ENCODE data around the gene FLAD1. TPM values are rescaled to one million over a fixed set of nuclear protein-coding genes. Genes with fewer than 3 reads are reported as not detected.

Gene FLAD1
- total and polyA plus RNA-seq, 2 donors (not counting 1 experiment from before 2014, with no cell fraction given): 11.8 to 24.9 TPM

- TF ChIP-seq EZH2 (IDR thresholded peaks at IDR 0.05; ENCODE audit: low read length, missing control alignments) (no peak), CTCF (conservative IDR thresholded peaks at IDR 0.05 in 1 of 2, IDR thresholded peaks at IDR 0.05 in 1 of 2; ENCODE audit: low read depth in 1 of 2, low read length in 2 of 2) (peak; percentile 91 to 95)
- DNase-seq (ENCODE audit: low read depth in 2 of 2): peak; percentile 90 to 92
- H4K20me1 ChIP-seq (ENCODE audit: control insufficient read depth, extremely low read depth, insufficient read depth, low read length): no peaks in the 10 kb centered on the region
- H3K79me2 ChIP-seq (ENCODE audit: control insufficient read depth, insufficient read depth, low read length): no peaks in the 10 kb centered on the region
- H3K27ac ChIP-seq (ENCODE audit: insufficient read depth, low read length): peak overlapping the region; percentile 40
- H3K4me3 ChIP-seq (replicated peaks in 1 of 4; ENCODE audit: control extremely low read depth in 1 of 4, insufficient read depth in 1 of 4, low read depth in 3 of 4, low read length in 4 of 4): peak overlapping the region in 3 of 4 experiments; percentile 2 to 52 (median 36)
- peak overlapping the region; percentile 72 for H3K4me2 ChIP-seq (ENCODE audit: extremely low read depth, insufficient read depth, low read length)
- H3K9ac ChIP-seq (ENCODE audit: insufficient read depth, low read length): peak overlapping the region; percentile 37
- no peak overlapping the region for H2AFZ ChIP-seq (ENCODE audit: low read length)
- no peaks in the 10 kb centered on the region for H3K27me3 ChIP-seq (ENCODE audit: control insufficient read depth, insufficient read depth, low read length)
- H3K4me1 ChIP-seq (ENCODE audit: control insufficient read depth, extremely low read depth, insufficient read depth, low read length): peaks cover 14% of the 10 kb centered on the region
- H3K36me3 ChIP-seq (ENCODE audit: control insufficient read depth, insufficient read depth, low read length): peaks cover 7% of the 10 kb centered on the region
- H3K9me3 ChIP-seq (ENCODE audit: control insufficient read depth, insufficient read depth, low read depth, low read length): no peaks in the 10 kb centered on the region
Measured at GRCh38 chr1:155017041-155017945, 34.1 kb downstream of the FLAD1 start.

- DNase-seq (ENCODE audit: low read depth in 2 of 2): no peak
- Histone ChIP-seq H3K27ac (ENCODE audit: insufficient read depth, low read length) (no peak overlapping the region), H3K27me3 (ENCODE audit: control insufficient read depth, insufficient read depth, low read length) (no peaks in the 10 kb centered on the region), H3K36me3 (ENCODE audit: control insufficient read depth, insufficient read depth, low read length) (peaks cover 7% of the 10 kb centered on the region), H3K9ac (ENCODE audit: insufficient read depth, low read length) (no peak overlapping the region), H4K20me1 (ENCODE audit: control insufficient read depth, extremely low read depth, insufficient read depth, low read length) (no peaks in the 10 kb centered on the region), H3K9me3 (ENCODE audit: control insufficient read depth, insufficient read depth, low read depth, low read length) (no peaks in the 10 kb centered on the region), H3K4me1 (ENCODE audit: control insufficient read depth, extremely low read depth, insufficient read depth, low read length) (peaks cover 14% of the 10 kb centered on the region), H3K4me3 (replicated peaks in 1 of 4; ENCODE audit: control extremely low read depth in 1 of 4, insufficient read depth in 1 of 4, low read depth in 3 of 4, low read length in 4 of 4) (peak overlapping the region in 2 of 4 experiments; percentile 36 to 52), H3K79me2 (ENCODE audit: control insufficient read depth, insufficient read depth, low read length) (no peaks in the 10 kb centered on the region), H2AFZ (ENCODE audit: low read length) (no peak overlapping the region), H3K4me2 (ENCODE audit: extremely low read depth, insufficient read depth, low read length) (peak overlapping the region; percentile 72)
- TF ChIP-seq EZH2 (IDR thresholded peaks at IDR 0.05; ENCODE audit: low read length, missing control alignments): no peak
- TF ChIP-seq CTCF (conservative IDR thresholded peaks at IDR 0.05 in 1 of 2, IDR thresholded peaks at IDR 0.05 in 1 of 2; ENCODE audit: low read depth in 1 of 2, low read length in 2 of 2): no peak
Measured at GRCh38 chr1:155017946-155018316, 34.8 kb downstream of the FLAD1 start.

- no peak overlapping the region for H3K9ac ChIP-seq (ENCODE audit: insufficient read depth, low read length)
- no peaks in the 10 kb centered on the region for H4K20me1 ChIP-seq (ENCODE audit: control insufficient read depth, extremely low read depth, insufficient read depth, low read length)
- H3K27ac ChIP-seq (ENCODE audit: insufficient read depth, low read length): no peak overlapping the region
- H3K9me3 ChIP-seq (ENCODE audit: control insufficient read depth, insufficient read depth, low read depth, low read length): no peaks in the 10 kb centered on the region
- DNase-seq (ENCODE audit: low read depth in 2 of 2): peak in 1 of 2 donors; percentile 25
- H3K36me3 ChIP-seq (ENCODE audit: control insufficient read depth, insufficient read depth, low read length): peaks cover 7% of the 10 kb centered on the region
- TF ChIP-seq CTCF (conservative IDR thresholded peaks at IDR 0.05 in 1 of 2, IDR thresholded peaks at IDR 0.05 in 1 of 2; ENCODE audit: low read depth in 1 of 2, low read length in 2 of 2) (no peak), EZH2 (IDR thresholded peaks at IDR 0.05; ENCODE audit: low read length, missing control alignments) (no peak)
- H3K4me3 ChIP-seq (replicated peaks in 1 of 4; ENCODE audit: control extremely low read depth in 1 of 4, insufficient read depth in 1 of 4, low read depth in 3 of 4, low read length in 4 of 4): no peak overlapping the region
- H3K79me2 ChIP-seq (ENCODE audit: control insufficient read depth, insufficient read depth, low read length): no peaks in the 10 kb centered on the region
- H2AFZ ChIP-seq (ENCODE audit: low read length): no peak overlapping the region
- no peaks in the 10 kb centered on the region for H3K27me3 ChIP-seq (ENCODE audit: control insufficient read depth, insufficient read depth, low read length)
- H3K4me1 ChIP-seq (ENCODE audit: control insufficient read depth, extremely low read depth, insufficient read depth, low read length): peaks cover 14% of the 10 kb centered on the region
- H3K4me2 ChIP-seq (ENCODE audit: extremely low read depth, insufficient read depth, low read length): no peak overlapping the region
Measured at GRCh38 chr1:155018617-155019348, 35.6 kb downstream of the FLAD1 start.

Measured in fibroblast of lung (primary cell).